ENCODE measurements around the gene NKX2-4. TPM values are rescaled to one million over a fixed set of nuclear protein-coding genes. Genes with fewer than 3 reads are reported as not detected.
"Not testable (repeated sequence)": the region's sequence is repeated elsewhere in the genome, so short reads cannot be mapped to it uniquely, and the experiment has no call there.

Gene NKX2-4
- total RNA-seq, 4 donors from 2014 or later, result not detected

DNA sequence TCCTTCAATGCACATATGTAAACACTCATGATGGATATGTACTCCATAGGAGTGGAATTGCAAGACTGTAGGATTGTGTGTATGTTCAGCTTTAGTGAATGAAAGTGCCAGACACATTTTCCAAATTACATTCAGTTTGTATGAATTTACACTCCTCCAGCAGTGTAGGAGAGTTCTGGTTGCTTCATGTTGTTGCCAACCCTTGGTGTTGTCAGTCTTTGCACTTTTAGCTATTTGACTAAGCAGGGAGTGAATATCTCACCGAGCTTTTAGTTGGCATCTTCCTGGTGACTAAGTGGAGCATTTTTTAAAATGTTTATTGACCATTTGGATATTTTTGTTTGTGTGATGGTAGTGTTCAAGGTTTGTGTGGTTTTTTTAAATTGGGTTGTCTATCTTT, 23.9 kb downstream of the NKX2-4 start:
- intact Hi-C loops (cut with DNase I), result no loop called here
- no peak overlapping the region for H3K27ac ChIP-seq
- peaks cover 0 to 52% (median 4%) of the 10 kb centered on the region in 3 donors for H3K36me3 ChIP-seq
- no peaks in the 10 kb centered on the region for H3K4me1 ChIP-seq
- no peaks in the 10 kb centered on the region for H3K27me3 ChIP-seq
- no peak for DNase-seq
- TF ChIP-seq, protein P1, sequence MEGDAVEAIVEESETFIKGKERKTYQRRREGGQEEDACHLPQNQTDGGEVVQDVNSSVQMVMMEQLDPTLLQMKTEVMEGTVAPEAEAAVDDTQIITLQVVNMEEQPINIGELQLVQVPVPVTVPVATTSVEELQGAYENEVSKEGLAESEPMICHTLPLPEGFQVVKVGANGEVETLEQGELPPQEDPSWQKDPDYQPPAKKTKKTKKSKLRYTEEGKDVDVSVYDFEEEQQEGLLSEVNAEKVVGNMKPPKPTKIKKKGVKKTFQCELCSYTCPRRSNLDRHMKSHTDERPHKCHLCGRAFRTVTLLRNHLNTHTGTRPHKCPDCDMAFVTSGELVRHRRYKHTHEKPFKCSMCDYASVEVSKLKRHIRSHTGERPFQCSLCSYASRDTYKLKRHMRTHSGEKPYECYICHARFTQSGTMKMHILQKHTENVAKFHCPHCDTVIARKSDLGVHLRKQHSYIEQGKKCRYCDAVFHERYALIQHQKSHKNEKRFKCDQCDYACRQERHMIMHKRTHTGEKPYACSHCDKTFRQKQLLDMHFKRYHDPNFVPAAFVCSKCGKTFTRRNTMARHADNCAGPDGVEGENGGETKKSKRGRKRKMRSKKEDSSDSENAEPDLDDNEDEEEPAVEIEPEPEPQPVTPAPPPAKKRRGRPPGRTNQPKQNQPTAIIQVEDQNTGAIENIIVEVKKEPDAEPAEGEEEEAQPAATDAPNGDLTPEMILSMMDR (IDR thresholded peaks at IDR 0.05), result no peak
- no peak for TF ChIP-seq POLR2A (IDR thresholded peaks at IDR 0.05)
- no peak overlapping the region for H3K4me3 ChIP-seq
- no peaks in the 10 kb centered on the region for H3K9me3 ChIP-seq
- 38 to 57% methylated on average over 1 of the region's 1 CpG for WGBS, 2 donors

DNA sequence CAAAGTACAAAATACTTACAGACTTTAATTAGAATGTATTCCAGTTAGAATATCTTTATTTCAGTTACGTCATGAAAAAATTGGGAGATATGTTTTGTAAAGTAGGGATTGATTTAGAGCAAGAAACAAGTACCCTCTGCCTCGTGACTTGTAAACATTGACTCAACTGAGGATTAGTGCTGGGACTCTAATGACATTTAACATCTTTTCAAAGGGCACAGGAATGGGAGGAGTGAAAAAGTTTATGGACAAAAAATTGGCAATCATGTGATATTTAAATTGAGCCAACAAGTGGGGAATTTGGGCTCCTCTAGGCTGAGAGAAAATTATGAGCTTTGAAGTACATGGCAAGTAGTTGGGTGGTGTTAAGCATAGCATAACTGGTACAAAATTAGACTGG, 25.3 kb downstream of the NKX2-4 start:
- DNase-seq, result no peak
- TF ChIP-seq POLR2A (IDR thresholded peaks at IDR 0.05), result no peak
- TF ChIP-seq, protein P1 (IDR thresholded peaks at IDR 0.05), result no peak
- WGBS, 2 donors, result 58 to 83% methylated on average over 2 of the region's 2 CpGs
- H3K4me3 ChIP-seq, result no peak overlapping the region
- H3K9me3 ChIP-seq, result no peaks in the 10 kb centered on the region
- intact Hi-C loops (cut with DNase I), result no loop called here
- no peaks in the 10 kb centered on the region for H3K4me1 ChIP-seq
- peaks cover 0 to 52% (median 4%) of the 10 kb centered on the region in 3 donors for H3K36me3 ChIP-seq
- H3K27me3 ChIP-seq, result no peaks in the 10 kb centered on the region
- no peak overlapping the region for H3K27ac ChIP-seq

DNA sequence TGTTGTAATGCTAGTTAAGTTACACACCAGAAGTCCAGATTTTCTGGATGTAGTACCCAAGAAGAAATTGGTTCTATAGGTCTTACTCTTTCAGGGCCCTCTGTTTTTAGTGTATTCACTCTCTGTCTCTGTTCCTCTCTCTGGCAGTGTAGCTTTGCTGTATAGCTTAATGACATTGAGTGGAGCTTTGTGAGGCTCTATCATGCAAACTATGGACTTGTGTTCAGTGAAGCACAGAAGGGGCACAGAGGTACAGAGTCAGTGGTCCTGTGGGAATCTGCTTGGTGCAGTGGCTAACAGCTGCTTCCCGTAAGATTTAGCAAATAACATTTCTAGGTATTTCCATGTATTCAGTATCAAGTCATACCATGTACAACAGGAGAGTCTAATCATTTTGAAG, 26.1 kb downstream of the NKX2-4 start:
- Histone ChIP-seq H3K4me1 (no peaks in the 10 kb centered on the region), H3K9me3 (no peaks in the 10 kb centered on the region), H3K4me3 (no peak overlapping the region), H3K27me3 (no peaks in the 10 kb centered on the region), H3K36me3 (peaks cover 4 to 55% (median 7%) of the 10 kb centered on the region in 3 donors), H3K27ac (no peak overlapping the region)
- WGBS, 2 donors, result 86 to 92% methylated on average over 1 of the region's 1 CpG
- TF ChIP-seq, protein P1 (IDR thresholded peaks at IDR 0.05), result no peak
- TF ChIP-seq POLR2A (IDR thresholded peaks at IDR 0.05), result no peak
- DNase-seq, result no peak
- intact Hi-C loops (cut with DNase I), result no loop called here

DNA sequence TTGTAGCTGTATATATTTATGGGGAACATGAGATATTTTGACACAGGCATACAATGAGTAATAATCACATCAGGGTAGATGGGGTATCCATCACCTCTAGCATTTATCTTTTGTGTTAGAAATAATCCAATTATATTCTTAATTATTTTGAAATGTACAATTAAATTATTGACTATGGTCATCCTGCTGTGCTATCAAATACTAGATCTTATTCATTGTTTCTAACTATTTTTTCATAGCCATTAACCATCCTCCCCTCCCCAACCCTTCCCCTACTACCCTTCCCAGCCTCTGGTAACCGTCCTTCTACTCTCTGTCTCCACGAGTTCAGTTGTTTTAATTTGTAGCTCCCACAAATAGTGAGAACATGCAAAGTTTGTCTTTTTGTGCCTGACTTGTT, 28.5 kb downstream of the NKX2-4 start:
- H3K36me3 ChIP-seq, result peaks cover 4 to 70% (median 8%) of the 10 kb centered on the region in 3 donors
- H3K9me3 ChIP-seq, result no peaks in the 10 kb centered on the region
- no peak overlapping the region for H3K27ac ChIP-seq
- no peak overlapping the region for H3K4me3 ChIP-seq
- WGBS, 2 donors, result 45 to 48% methylated on average over 2 of the region's 2 CpGs
- no peak for DNase-seq
- H3K27me3 ChIP-seq, result no peaks in the 10 kb centered on the region
- TF ChIP-seq POLR2A (IDR thresholded peaks at IDR 0.05), result no peak
- TF ChIP-seq, protein P1 (IDR thresholded peaks at IDR 0.05), result no peak
- intact Hi-C loops (cut with DNase I), result no loop called here
- no peaks in the 10 kb centered on the region for H3K4me1 ChIP-seq

DNA sequence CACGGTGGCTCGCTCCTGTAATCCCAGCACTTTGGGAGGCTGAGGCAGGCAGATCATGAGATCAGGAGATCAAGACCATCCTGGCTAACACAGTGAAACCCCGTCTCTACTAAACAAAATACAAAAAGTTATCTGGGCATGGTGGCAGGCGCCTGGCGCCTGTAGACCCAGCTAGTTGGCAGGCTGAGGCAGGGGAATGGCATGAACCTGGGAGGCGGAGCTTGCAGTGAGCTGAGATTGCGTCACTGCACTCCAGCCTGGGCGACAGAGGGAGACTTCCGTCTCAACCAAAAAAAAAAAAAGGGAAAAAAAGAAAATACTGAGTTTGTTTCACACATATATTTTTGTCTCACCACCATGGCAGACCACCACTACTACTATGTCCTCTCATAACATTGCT, 31.1 kb downstream of the NKX2-4 start:
- H3K9me3 ChIP-seq; DNase-seq; H3K27me3 ChIP-seq; H3K27ac ChIP-seq; intact Hi-C loops (cut with DNase I); H3K4me3 ChIP-seq; H3K4me1 ChIP-seq: not testable (repeated sequence)
- peaks cover under 1 to 91% (median 12%) of the 10 kb centered on the region in 3 donors for H3K36me3 ChIP-seq
- 81 to 90% methylated on average over 9 of the region's 9 CpGs for WGBS, 2 donors

DNA sequence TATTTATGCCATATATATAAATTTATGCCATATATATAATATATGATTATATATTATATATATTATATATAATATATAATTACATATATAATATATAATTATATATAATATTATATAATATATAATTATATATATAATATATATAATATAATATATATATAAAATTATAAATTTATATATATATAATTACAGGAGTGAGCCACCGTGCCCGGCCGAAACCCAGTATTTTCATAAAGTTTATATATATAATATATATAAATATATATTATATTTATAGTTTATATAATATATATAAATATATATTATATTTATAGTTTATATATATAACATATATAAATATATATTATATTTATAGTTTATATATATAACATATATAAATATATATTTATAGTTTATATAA, 31.6 kb downstream of the NKX2-4 start:
- DNase-seq, result no peak
- no peak overlapping the region for H3K27ac ChIP-seq
- H3K4me1 ChIP-seq, result no peaks in the 10 kb centered on the region
- WGBS, 2 donors, result 98 to 99% methylated on average over 3 of the region's 3 CpGs
- H3K9me3 ChIP-seq, result no peaks in the 10 kb centered on the region
- TF ChIP-seq POLR2A (IDR thresholded peaks at IDR 0.05), result no peak
- TF ChIP-seq, protein P1 (IDR thresholded peaks at IDR 0.05), result no peak
- no peak overlapping the region for H3K4me3 ChIP-seq
- intact Hi-C loops (cut with DNase I), result no loop called here
- H3K27me3 ChIP-seq, result no peaks in the 10 kb centered on the region
- H3K36me3 ChIP-seq, result peaks cover 0 to 93% (median 12%) of the 10 kb centered on the region in 3 donors
